ENCODE results near the gene TPST1.
"Not testable (repeated sequence)": the region's sequence is repeated elsewhere in the genome, so short reads cannot be mapped to it uniquely, and the experiment has no call there.

TPST1 gene

GRCh38 chr7:66204822-66205740, at the start of gene TPST1:
Gene TPST1 (plus strand): TSS chr7:66205334. CDS start chr7:66240426, 35,092 bp downstream.
- no peaks in the 10 kb centered on the region for H3K36me3 ChIP-seq (ENCODE audit: insufficient read depth, low read length)
- H3K4me2 ChIP-seq (ENCODE audit: low read depth, low read length, poor library complexity, severe bottlenecking), result peak within 1 kb of the TSS; percentile 95
- H4K20me1 ChIP-seq (ENCODE audit: insufficient read depth, low read length, poor library complexity, severe bottlenecking), result peaks cover 8% of the 10 kb centered on the region
- H3F3A ChIP-seq (ENCODE audit: low read depth), result no peaks in the 10 kb centered on the region; the same call in 1 of the 2 replicates
- peak within 1 kb of the TSS; percentile 81 for H3K9ac ChIP-seq (ENCODE audit: low read depth, low read length, poor library complexity, severe bottlenecking)
- H3K4me1 ChIP-seq (ENCODE audit: insufficient read depth, low read length, poor library complexity, severe bottlenecking), result peaks cover 44% of the 10 kb centered on the region
- no peaks in the 10 kb centered on the region for H3K27me3 ChIP-seq (ENCODE audit: insufficient read depth, low read length, poor library complexity, severe bottlenecking)
- peaks cover 11% of the 10 kb centered on the region for H3K79me2 ChIP-seq (ENCODE audit: insufficient read depth, low read length)
- no peaks in the 10 kb centered on the region for H3K9me3 ChIP-seq (ENCODE audit: insufficient read depth, low read depth, low read length)
- no peaks in the 10 kb centered on the region for H3K9me2 ChIP-seq (replicated peaks; ENCODE audit: low read depth, low read length)
- peak within 1 kb of the TSS; percentile 92 for H2AFZ ChIP-seq (ENCODE audit: low read length)
- H3K4me3 ChIP-seq (ENCODE audit: low read length, poor library complexity, severe bottlenecking), result peak within 1 kb of the TSS; percentile 82
- TF ChIP-seq EZH2phosphoT487 (IDR thresholded peaks at IDR 0.05; ENCODE audit: borderline replicate concordance) (no peak), CTCF (conservative IDR thresholded peaks at IDR 0.05; ENCODE audit: low read length) (peak; percentile 52)

GRCh38 chr7:66156035-66156434, 49.1 kb upstream of the TPST1 start:
- peaks cover 64% of the 10 kb centered on the region; the same call in 1 of the 2 replicates for H3K36me3 ChIP-seq (ENCODE audit: insufficient read depth, low read length)
- H3K9ac ChIP-seq (ENCODE audit: low read depth, low read length, poor library complexity, severe bottlenecking), result not testable (repeated sequence)

GRCh38 chr7:66157060-66157459, 48.1 kb upstream of the TPST1 start:
- Histone ChIP-seq H3K4me2 (ENCODE audit: low read depth, low read length, poor library complexity, severe bottlenecking) (no peak overlapping the region), H3K9ac (ENCODE audit: low read depth, low read length, poor library complexity, severe bottlenecking) (no peak overlapping the region), H3K9me3 (ENCODE audit: insufficient read depth, low read depth, low read length) (no peaks in the 10 kb centered on the region), H3K36me3 (ENCODE audit: insufficient read depth, low read length) (peaks cover 56% of the 10 kb centered on the region; the same call in 1 of the 2 replicates), H2AFZ (ENCODE audit: low read length) (no peak overlapping the region), H3K4me3 (ENCODE audit: low read length, poor library complexity, severe bottlenecking) (no peak overlapping the region), H3K9me2 (replicated peaks; ENCODE audit: low read depth, low read length) (no peaks in the 10 kb centered on the region), H3K79me2 (ENCODE audit: insufficient read depth, low read length) (no peaks in the 10 kb centered on the region), H4K20me1 (ENCODE audit: insufficient read depth, low read length, poor library complexity, severe bottlenecking) (no peaks in the 10 kb centered on the region), H3F3A (ENCODE audit: low read depth) (no peaks in the 10 kb centered on the region), H3K4me1 (ENCODE audit: insufficient read depth, low read length, poor library complexity, severe bottlenecking) (no peaks in the 10 kb centered on the region), H3K27me3 (ENCODE audit: insufficient read depth, low read length, poor library complexity, severe bottlenecking) (no peaks in the 10 kb centered on the region)
- TF ChIP-seq CTCF (conservative IDR thresholded peaks at IDR 0.05; ENCODE audit: low read length), result no peak
- TF ChIP-seq EZH2phosphoT487 (IDR thresholded peaks at IDR 0.05; ENCODE audit: borderline replicate concordance), result no peak

More at GRCh38 chr7:66156035-66156434, 49.1 kb upstream of the TPST1 start:
- H3K4me2 ChIP-seq (ENCODE audit: low read depth, low read length, poor library complexity, severe bottlenecking); H3K9me3 ChIP-seq (ENCODE audit: insufficient read depth, low read depth, low read length); H3K27me3 ChIP-seq (ENCODE audit: insufficient read depth, low read length, poor library complexity, severe bottlenecking); H4K20me1 ChIP-seq (ENCODE audit: insufficient read depth, low read length, poor library complexity, severe bottlenecking); H3K9me2 ChIP-seq (replicated peaks; ENCODE audit: low read depth, low read length); H3K79me2 ChIP-seq (ENCODE audit: insufficient read depth, low read length); H3F3A ChIP-seq (ENCODE audit: low read depth); H3K4me1 ChIP-seq (ENCODE audit: insufficient read depth, low read length, poor library complexity, severe bottlenecking); H3K4me3 ChIP-seq (ENCODE audit: low read length, poor library complexity, severe bottlenecking); H2AFZ ChIP-seq (ENCODE audit: low read length): not testable (repeated sequence)
